ENCODE results near the gene VDAC2.

Gene VDAC2

GRCh38 chr10:75245354-75246250 is 35.0 kb downstream of the VDAC2 start:
- TF ChIP-seq CTCF (IDR thresholded peaks at IDR 0.05; ENCODE audit: insufficient read depth, missing control alignments): no peak
- DNase-seq (ENCODE audit: insufficient read length, low spot score) (no peak), FAIRE-seq (no peak)

GRCh38 chr10:75246506-75246905 is 35.9 kb downstream of the VDAC2 start:
- DNase-seq (ENCODE audit: insufficient read length, low spot score) (no peak), FAIRE-seq (no peak)
- TF ChIP-seq CTCF (IDR thresholded peaks at IDR 0.05; ENCODE audit: insufficient read depth, missing control alignments): no peak

- DNase-seq (ENCODE audit: insufficient read length, low spot score) (no peak), FAIRE-seq (no peak)
- no peak for TF ChIP-seq CTCF (IDR thresholded peaks at IDR 0.05; ENCODE audit: insufficient read depth, missing control alignments)
Measured at GRCh38 chr10:75247797-75248196, 37.2 kb downstream of the VDAC2 start.

- DNase-seq (ENCODE audit: insufficient read length, low spot score) (no peak), FAIRE-seq (no peak)
- TF ChIP-seq CTCF (IDR thresholded peaks at IDR 0.05; ENCODE audit: insufficient read depth, missing control alignments): no peak
Measured at GRCh38 chr10:75250934-75251333, 40.3 kb downstream of the VDAC2 start.

- no peak for FAIRE-seq
- no peak for DNase-seq (ENCODE audit: insufficient read length, low spot score)
- no peak for TF ChIP-seq CTCF (IDR thresholded peaks at IDR 0.05; ENCODE audit: insufficient read depth, missing control alignments)
Measured at GRCh38 chr10:75253281-75254220, 43.0 kb downstream of the VDAC2 start.

GRCh38 chr10:75254739-75255138 is 44.1 kb downstream of the VDAC2 start:
- FAIRE-seq (no peak), DNase-seq (ENCODE audit: insufficient read length, low spot score) (no peak)
- TF ChIP-seq CTCF (IDR thresholded peaks at IDR 0.05; ENCODE audit: insufficient read depth, missing control alignments): no peak

Data from D721Med (cell line).